ENCODE data around the gene MAP7. TPM values are rescaled to one million over a fixed set of nuclear protein-coding genes. Genes with fewer than 3 reads are reported as not detected.
"Not testable (repeated sequence)": the region's sequence is repeated elsewhere in the genome, so short reads cannot be mapped to it uniquely, and the experiment has no call there.

The MAP7 gene
- total RNA-seq, 1 donor = 1.4 TPM

GRCh38 chr6:136500414-136500813 lies 49.8 kb downstream of the MAP7 start:
- TF ChIP-seq CTCF (IDR thresholded peaks at IDR 0.05; ENCODE audit: extremely low read depth, low read depth, low read length) = no peak

GRCh38 chr6:136499370-136499769 lies 50.9 kb downstream of the MAP7 start:
- Histone ChIP-seq H3K27me3 (ENCODE audit: insufficient read depth, low read length) (peaks cover 9% of the 10 kb centered on the region), H4K20me1 (ENCODE audit: insufficient read depth, low read length) (no peaks in the 10 kb centered on the region), H3K36me3 (ENCODE audit: insufficient read depth, low read length) (no peaks in the 10 kb centered on the region), H3K27ac (ENCODE audit: low read depth, low read length) (no peak overlapping the region), H3K4me3 (ENCODE audit: insufficient read depth, low read length) (no peak overlapping the region), H3K9me3 (ENCODE audit: low read depth, low read length) (no peaks in the 10 kb centered on the region), H3K79me2 (ENCODE audit: insufficient read depth, low read length) (no peaks in the 10 kb centered on the region), H3K4me1 (ENCODE audit: insufficient read depth, low read length) (no peaks in the 10 kb centered on the region), H3K4me2 (ENCODE audit: insufficient read depth, low read length) (no peak overlapping the region), H2AFZ (ENCODE audit: low read length) (no peak overlapping the region)
- TF ChIP-seq CTCF (IDR thresholded peaks at IDR 0.05; ENCODE audit: extremely low read depth, low read depth, low read length) = no peak
- no peak for DNase-seq (ENCODE audit: insufficient read length, low spot score, missing footprints)

More at GRCh38 chr6:136500414-136500813, 49.8 kb downstream of the MAP7 start:
- Histone ChIP-seq H3K4me1 (ENCODE audit: insufficient read depth, low read length) (no peaks in the 10 kb centered on the region), H3K79me2 (ENCODE audit: insufficient read depth, low read length) (no peaks in the 10 kb centered on the region), H2AFZ (ENCODE audit: low read length) (no peak overlapping the region), H3K4me3 (ENCODE audit: insufficient read depth, low read length) (no peak overlapping the region), H3K4me2 (ENCODE audit: insufficient read depth, low read length) (no peak overlapping the region), H3K9me3 (ENCODE audit: low read depth, low read length) (no peaks in the 10 kb centered on the region), H3K27ac (ENCODE audit: low read depth, low read length) (no peak overlapping the region), H3K27me3 (ENCODE audit: insufficient read depth, low read length) (peaks cover 5% of the 10 kb centered on the region), H4K20me1 (ENCODE audit: insufficient read depth, low read length) (no peaks in the 10 kb centered on the region), H3K36me3 (ENCODE audit: insufficient read depth, low read length) (no peaks in the 10 kb centered on the region)
- DNase-seq (ENCODE audit: insufficient read length, low spot score, missing footprints) = peak; percentile 22

- not testable (repeated sequence) for H3K27me3 ChIP-seq (ENCODE audit: insufficient read depth, low read length); H2AFZ ChIP-seq (ENCODE audit: low read length); DNase-seq (ENCODE audit: insufficient read length, low spot score, missing footprints)
Measured at GRCh38 chr6:136496449-136496848, 53.8 kb downstream of the MAP7 start.

GRCh38 chr6:136494710-136495109 lies 55.5 kb downstream of the MAP7 start:
- Histone ChIP-seq H2AFZ (ENCODE audit: low read length) (no peak overlapping the region), H3K27me3 (ENCODE audit: insufficient read depth, low read length) (peaks cover 7% of the 10 kb centered on the region), H3K4me1 (ENCODE audit: insufficient read depth, low read length) (no peaks in the 10 kb centered on the region), H3K4me2 (ENCODE audit: insufficient read depth, low read length) (no peak overlapping the region), H4K20me1 (ENCODE audit: insufficient read depth, low read length) (no peaks in the 10 kb centered on the region), H3K27ac (ENCODE audit: low read depth, low read length) (no peak overlapping the region), H3K36me3 (ENCODE audit: insufficient read depth, low read length) (no peaks in the 10 kb centered on the region), H3K9me3 (ENCODE audit: low read depth, low read length) (no peaks in the 10 kb centered on the region), H3K79me2 (ENCODE audit: insufficient read depth, low read length) (no peaks in the 10 kb centered on the region), H3K4me3 (ENCODE audit: insufficient read depth, low read length) (no peak overlapping the region)
- no peak for TF ChIP-seq CTCF (IDR thresholded peaks at IDR 0.05; ENCODE audit: extremely low read depth, low read depth, low read length)
- DNase-seq (ENCODE audit: insufficient read length, low spot score, missing footprints) = no peak

More at GRCh38 chr6:136496449-136496848, 53.8 kb downstream of the MAP7 start:
- H3K4me3 ChIP-seq (ENCODE audit: insufficient read depth, low read length); H3K79me2 ChIP-seq (ENCODE audit: insufficient read depth, low read length); H3K27ac ChIP-seq (ENCODE audit: low read depth, low read length); H3K36me3 ChIP-seq (ENCODE audit: insufficient read depth, low read length); H4K20me1 ChIP-seq (ENCODE audit: insufficient read depth, low read length); H3K9me3 ChIP-seq (ENCODE audit: low read depth, low read length); H3K4me1 ChIP-seq (ENCODE audit: insufficient read depth, low read length); H3K4me2 ChIP-seq (ENCODE audit: insufficient read depth, low read length): not testable (repeated sequence)

All from osteoblast (primary cell).